ENCODE measurements around the gene A2M. TPM values are rescaled to one million over a fixed set of nuclear protein-coding genes. Genes with fewer than 3 reads are reported as not detected.

A2M gene
- total RNA-seq, 1 donor from 2014 or later, result 1.4 TPM

GRCh38 chr12:9135903-9136310, 20.2 kb upstream of the A2M start:
- H3K27me3 Mint-ChIP-seq (ENCODE audit: unreplicated experiment), result peaks cover 4% of the 10 kb centered on the region
- no peaks in the 10 kb centered on the region for H3K4me1 Mint-ChIP-seq (ENCODE audit: unreplicated experiment)
- TF ChIP-seq, protein P1, sequence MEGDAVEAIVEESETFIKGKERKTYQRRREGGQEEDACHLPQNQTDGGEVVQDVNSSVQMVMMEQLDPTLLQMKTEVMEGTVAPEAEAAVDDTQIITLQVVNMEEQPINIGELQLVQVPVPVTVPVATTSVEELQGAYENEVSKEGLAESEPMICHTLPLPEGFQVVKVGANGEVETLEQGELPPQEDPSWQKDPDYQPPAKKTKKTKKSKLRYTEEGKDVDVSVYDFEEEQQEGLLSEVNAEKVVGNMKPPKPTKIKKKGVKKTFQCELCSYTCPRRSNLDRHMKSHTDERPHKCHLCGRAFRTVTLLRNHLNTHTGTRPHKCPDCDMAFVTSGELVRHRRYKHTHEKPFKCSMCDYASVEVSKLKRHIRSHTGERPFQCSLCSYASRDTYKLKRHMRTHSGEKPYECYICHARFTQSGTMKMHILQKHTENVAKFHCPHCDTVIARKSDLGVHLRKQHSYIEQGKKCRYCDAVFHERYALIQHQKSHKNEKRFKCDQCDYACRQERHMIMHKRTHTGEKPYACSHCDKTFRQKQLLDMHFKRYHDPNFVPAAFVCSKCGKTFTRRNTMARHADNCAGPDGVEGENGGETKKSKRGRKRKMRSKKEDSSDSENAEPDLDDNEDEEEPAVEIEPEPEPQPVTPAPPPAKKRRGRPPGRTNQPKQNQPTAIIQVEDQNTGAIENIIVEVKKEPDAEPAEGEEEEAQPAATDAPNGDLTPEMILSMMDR (IDR thresholded peaks at IDR 0.05; ENCODE audit: unreplicated experiment), result no peak
- no peaks in the 10 kb centered on the region for H3K9me3 Mint-ChIP-seq (ENCODE audit: unreplicated experiment)
- DNase-seq (ENCODE audit: low spot score), result no peak
- H3K36me3 Mint-ChIP-seq (ENCODE audit: low read depth, unreplicated experiment), result no peaks in the 10 kb centered on the region
- H3K27ac Mint-ChIP-seq (ENCODE audit: unreplicated experiment), result no peak overlapping the region
- no peak overlapping the region for H3K4me3 Mint-ChIP-seq (ENCODE audit: unreplicated experiment)

DNA sequence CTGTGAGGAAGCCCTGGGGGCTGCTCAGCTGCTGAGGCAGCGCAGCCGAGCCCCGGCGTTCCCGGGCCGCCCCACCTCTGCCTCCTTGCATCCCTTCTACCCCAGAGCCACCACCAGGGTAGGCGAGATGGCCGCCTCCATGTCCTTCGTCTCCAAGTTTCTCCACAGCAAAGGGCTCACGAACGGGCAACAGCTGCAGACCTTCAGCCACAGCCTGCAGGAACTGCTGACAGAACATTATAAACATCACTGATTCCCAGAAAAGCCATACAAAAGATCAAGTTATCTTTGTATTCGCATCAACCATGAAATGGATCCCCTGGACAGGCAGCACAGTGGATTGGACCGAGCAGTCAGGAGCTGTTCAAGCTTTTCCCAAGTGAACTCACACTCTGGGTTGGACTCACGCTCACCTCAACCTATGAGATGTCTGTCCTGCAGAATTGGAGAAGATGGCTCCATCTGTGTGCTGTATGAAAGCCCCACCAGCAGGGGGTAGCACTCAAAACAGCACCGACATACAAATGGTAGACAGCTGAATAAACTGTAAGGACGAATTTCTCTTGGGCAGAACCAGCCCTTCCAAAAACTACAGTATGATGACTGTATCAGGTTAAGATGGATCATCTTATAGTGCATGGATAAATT, 19.4 kb upstream of the A2M start:
- no peaks in the 10 kb centered on the region for H3K36me3 Mint-ChIP-seq (ENCODE audit: low read depth, unreplicated experiment)

DNA sequence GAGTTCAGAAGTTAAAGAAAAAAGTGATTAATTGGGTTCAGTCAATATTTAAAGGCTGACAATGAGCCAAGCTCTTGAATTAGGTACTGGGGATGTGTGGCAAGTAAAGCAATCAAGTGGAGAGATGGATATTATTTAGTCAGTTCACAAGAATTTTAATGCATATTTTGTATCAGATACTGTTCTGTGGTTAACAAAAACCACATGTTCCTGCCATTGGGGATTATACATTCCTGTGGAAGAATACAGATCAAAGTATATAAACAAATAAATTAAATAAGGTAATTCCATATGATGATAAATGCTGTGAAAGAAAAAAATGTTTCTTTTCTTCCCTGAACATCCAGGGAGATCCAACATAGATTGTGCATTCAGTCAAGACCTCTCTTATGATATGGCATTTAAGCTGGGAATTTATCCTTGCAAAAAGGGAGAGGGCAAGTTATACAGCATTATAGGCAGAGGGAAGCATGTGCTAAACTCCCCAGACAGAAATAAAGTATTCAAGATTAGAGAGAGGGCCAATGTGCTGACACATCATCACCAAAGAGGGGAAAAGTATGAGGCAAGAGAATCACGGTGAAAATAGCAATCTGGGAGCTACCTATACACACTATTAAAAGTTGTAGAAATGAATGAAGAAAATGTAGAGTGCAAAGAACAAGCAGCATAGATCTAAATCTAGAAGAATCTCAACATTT, 17.6 kb upstream of the A2M start:
- no peak for DNase-seq (ENCODE audit: low spot score)
- Mint-ChIP-seq H3K27me3 (ENCODE audit: unreplicated experiment) (peaks cover 4% of the 10 kb centered on the region), H3K4me1 (ENCODE audit: unreplicated experiment) (no peaks in the 10 kb centered on the region), H3K27ac (ENCODE audit: unreplicated experiment) (no peak overlapping the region), H3K4me3 (ENCODE audit: unreplicated experiment) (no peak overlapping the region), H3K9me3 (ENCODE audit: unreplicated experiment) (no peaks in the 10 kb centered on the region), H3K36me3 (ENCODE audit: low read depth, unreplicated experiment) (no peaks in the 10 kb centered on the region)
- TF ChIP-seq, protein P1 (IDR thresholded peaks at IDR 0.05; ENCODE audit: unreplicated experiment), result no peak

More for the DNA sequence above, 19.4 kb upstream of the A2M start:
- TF ChIP-seq, protein P1 (IDR thresholded peaks at IDR 0.05; ENCODE audit: unreplicated experiment), result peak; percentile 38
- H3K4me1 Mint-ChIP-seq (ENCODE audit: unreplicated experiment), result no peaks in the 10 kb centered on the region
- peaks cover 4% of the 10 kb centered on the region for H3K27me3 Mint-ChIP-seq (ENCODE audit: unreplicated experiment)
- no peaks in the 10 kb centered on the region for H3K9me3 Mint-ChIP-seq (ENCODE audit: unreplicated experiment)
- H3K4me3 Mint-ChIP-seq (ENCODE audit: unreplicated experiment), result no peak overlapping the region
- no peak overlapping the region for H3K27ac Mint-ChIP-seq (ENCODE audit: unreplicated experiment)
- no peak for DNase-seq (ENCODE audit: low spot score)

GRCh38 chr12:9132008-9132535, 16.4 kb upstream of the A2M start:
- H3K27ac Mint-ChIP-seq (ENCODE audit: unreplicated experiment), result no peak overlapping the region

More at GRCh38 chr12:9132008-9132535, 16.4 kb upstream of the A2M start:
- TF ChIP-seq, protein P1 (IDR thresholded peaks at IDR 0.05; ENCODE audit: unreplicated experiment), result no peak
- no peak overlapping the region for H3K4me3 Mint-ChIP-seq (ENCODE audit: unreplicated experiment)
- no peaks in the 10 kb centered on the region for H3K36me3 Mint-ChIP-seq (ENCODE audit: low read depth, unreplicated experiment)
- H3K9me3 Mint-ChIP-seq (ENCODE audit: unreplicated experiment), result no peaks in the 10 kb centered on the region
- no peak for DNase-seq (ENCODE audit: low spot score)
- no peaks in the 10 kb centered on the region for H3K4me1 Mint-ChIP-seq (ENCODE audit: unreplicated experiment)
- H3K27me3 Mint-ChIP-seq (ENCODE audit: unreplicated experiment), result peaks cover 5% of the 10 kb centered on the region

All from endothelial cell (in vitro differentiated cells).